IMR-90 (cell line): Measurements from ENCODE around the gene TRHDE.

Experiments used
- BHLHE40 ChIP-seq: fragments of 150-350 bp; IDR thresholded peaks from 2 replicates; pipeline ENCODE4 v1.6.1; 2016; ENCODE audit warnings: mild to moderate bottlenecking, low read depth, low read length
- CEBPB ChIP-seq: IDR thresholded peaks from 2 replicates; pipeline ENCODE4 v1.6.1; 2012; ENCODE audit warnings: low read depth, low read length, improper control_type of control experiment
- CHD1 ChIP-seq: IDR thresholded peaks from 2 replicates; pipeline ENCODE4 v1.6.1; 2012; ENCODE audit warnings: low read depth, low read length, improper control_type of control experiment
- FOS ChIP-seq: fragments of 150-350 bp; IDR thresholded peaks from 2 replicates; pipeline ENCODE4 v1.6.1; 2016; ENCODE audit warnings: low read depth, low read length
- MAZ ChIP-seq: IDR thresholded peaks from 2 replicates; pipeline ENCODE4 v1.6.1; 2012; ENCODE audit warnings: low read depth, mild to moderate bottlenecking, low read length, improper control_type of control experiment, moderate library complexity, borderline replicate concordance
- MXI1 ChIP-seq: IDR thresholded peaks from 2 replicates; pipeline ENCODE4 v1.6.1; 2012; ENCODE audit warnings: low read depth, mild to moderate bottlenecking, low read length, moderate library complexity, borderline replicate concordance
- NFE2L2 ChIP-seq: fragments of 150-350 bp; IDR thresholded peaks from 2 replicates; pipeline ENCODE4 v1.6.1; 2016; ENCODE audit warnings: low read depth, mild to moderate bottlenecking, low read length
- POLR2A ChIP-seq: IDR thresholded peaks from 2 replicates; pipeline ENCODE4 v1.6.1; 2012; ENCODE audit warnings: mild to moderate bottlenecking, low read depth, low read length
- RCOR1 ChIP-seq: IDR thresholded peaks from 2 replicates; pipeline ENCODE4 v1.6.1; 2012; ENCODE audit warnings: mild to moderate bottlenecking, low read length, improper control_type of control experiment; ENCODE audit not compliant: insufficient replicate concordance
- RFX5 ChIP-seq: IDR thresholded peaks from 2 replicates; pipeline ENCODE4 v1.8.0; 2012; ENCODE audit warnings: low read depth, mild to moderate bottlenecking, low read length, moderate library complexity
- SMC3 ChIP-seq: fragments of 150-350 bp; IDR thresholded peaks from 2 replicates; pipeline ENCODE4 v1.6.1; 2016; ENCODE audit warnings: low read depth, mild to moderate bottlenecking, antibody characterized with exemption, low read length, moderate library complexity
- TF ChIP-seq, protein P1 (sequence below): fragments of 150-350 bp; IDR thresholded peaks from 2 replicates; pipeline ENCODE4 v1.6.1; 2017; ENCODE audit warnings: mild to moderate bottlenecking, antibody characterized with exemption, low read length, low read depth
- TF ChIP-seq, protein P2 (sequence below): conservative IDR thresholded peaks from 2 replicates; pipeline ENCODE4 v1.5.1; 2012; ENCODE audit warnings: mild to moderate bottlenecking, low read depth, low read length, improper control_type of control experiment
- TF ChIP-seq, protein P3 (sequence below): fragments of 150-350 bp; IDR thresholded peaks from 2 replicates; pipeline ENCODE4 v1.6.1; 2016; ENCODE audit warnings: low read depth, mild to moderate bottlenecking, low read length, moderate library complexity, borderline replicate concordance

DNA sequence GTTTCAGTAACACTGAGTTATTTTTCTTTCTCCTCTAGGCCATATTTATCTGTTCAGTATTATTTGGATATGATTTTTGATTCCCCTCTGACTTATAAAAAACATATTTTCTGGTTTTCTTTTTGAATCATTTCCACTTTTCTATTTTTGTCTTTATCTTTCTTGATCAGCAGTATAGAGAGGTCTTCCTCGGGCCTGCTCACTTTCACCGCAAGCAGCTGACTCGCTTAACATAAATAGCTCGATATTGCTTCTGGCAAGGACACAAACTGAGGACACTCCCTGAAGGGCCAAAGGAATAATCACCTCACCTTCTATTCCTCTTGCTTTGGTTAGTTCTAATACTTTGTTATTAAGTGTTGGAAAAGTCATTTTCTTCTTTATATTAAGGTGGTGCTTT lies 25.8 kb upstream of the TRHDE start:
- TF ChIP-seq RFX5 (no peak), POLR2A (no peak), RCOR1 (no peak), NFE2L2 (no peak), CEBPB (no peak), FOS (no peak), MXI1 (no peak), SMC3 (no peak), MAZ (no peak), BHLHE40 (no peak), CHD1 (no peak)
- TF ChIP-seq, protein P1, sequence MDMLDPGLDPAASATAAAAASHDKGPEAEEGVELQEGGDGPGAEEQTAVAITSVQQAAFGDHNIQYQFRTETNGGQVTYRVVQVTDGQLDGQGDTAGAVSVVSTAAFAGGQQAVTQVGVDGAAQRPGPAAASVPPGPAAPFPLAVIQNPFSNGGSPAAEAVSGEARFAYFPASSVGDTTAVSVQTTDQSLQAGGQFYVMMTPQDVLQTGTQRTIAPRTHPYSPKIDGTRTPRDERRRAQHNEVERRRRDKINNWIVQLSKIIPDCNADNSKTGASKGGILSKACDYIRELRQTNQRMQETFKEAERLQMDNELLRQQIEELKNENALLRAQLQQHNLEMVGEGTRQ: no peak
- TF ChIP-seq, protein P2, sequence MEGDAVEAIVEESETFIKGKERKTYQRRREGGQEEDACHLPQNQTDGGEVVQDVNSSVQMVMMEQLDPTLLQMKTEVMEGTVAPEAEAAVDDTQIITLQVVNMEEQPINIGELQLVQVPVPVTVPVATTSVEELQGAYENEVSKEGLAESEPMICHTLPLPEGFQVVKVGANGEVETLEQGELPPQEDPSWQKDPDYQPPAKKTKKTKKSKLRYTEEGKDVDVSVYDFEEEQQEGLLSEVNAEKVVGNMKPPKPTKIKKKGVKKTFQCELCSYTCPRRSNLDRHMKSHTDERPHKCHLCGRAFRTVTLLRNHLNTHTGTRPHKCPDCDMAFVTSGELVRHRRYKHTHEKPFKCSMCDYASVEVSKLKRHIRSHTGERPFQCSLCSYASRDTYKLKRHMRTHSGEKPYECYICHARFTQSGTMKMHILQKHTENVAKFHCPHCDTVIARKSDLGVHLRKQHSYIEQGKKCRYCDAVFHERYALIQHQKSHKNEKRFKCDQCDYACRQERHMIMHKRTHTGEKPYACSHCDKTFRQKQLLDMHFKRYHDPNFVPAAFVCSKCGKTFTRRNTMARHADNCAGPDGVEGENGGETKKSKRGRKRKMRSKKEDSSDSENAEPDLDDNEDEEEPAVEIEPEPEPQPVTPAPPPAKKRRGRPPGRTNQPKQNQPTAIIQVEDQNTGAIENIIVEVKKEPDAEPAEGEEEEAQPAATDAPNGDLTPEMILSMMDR: no peak
- TF ChIP-seq, protein P3, sequence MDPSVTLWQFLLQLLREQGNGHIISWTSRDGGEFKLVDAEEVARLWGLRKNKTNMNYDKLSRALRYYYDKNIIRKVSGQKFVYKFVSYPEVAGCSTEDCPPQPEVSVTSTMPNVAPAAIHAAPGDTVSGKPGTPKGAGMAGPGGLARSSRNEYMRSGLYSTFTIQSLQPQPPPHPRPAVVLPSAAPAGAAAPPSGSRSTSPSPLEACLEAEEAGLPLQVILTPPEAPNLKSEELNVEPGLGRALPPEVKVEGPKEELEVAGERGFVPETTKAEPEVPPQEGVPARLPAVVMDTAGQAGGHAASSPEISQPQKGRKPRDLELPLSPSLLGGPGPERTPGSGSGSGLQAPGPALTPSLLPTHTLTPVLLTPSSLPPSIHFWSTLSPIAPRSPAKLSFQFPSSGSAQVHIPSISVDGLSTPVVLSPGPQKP: no peak
